Stimulated activated CD8-positive, alpha-beta memory T cell treated with anti-CD3 and anti-CD28 coated beads, Interleukin-2, amount 100 ng/mL, for 1 hour (primary cell): Measurements from ENCODE around the gene LATS2.
"Not testable (repeated sequence)": the region's sequence is repeated elsewhere in the genome, so short reads cannot be mapped to it uniquely, and the experiment has no call there.

ENCODE experiments used
- DNase-seq, 2 donors: peaks; one replicate each; pipeline ENCODE4 v3.0.0-alpha.2; 2020; ENCODE audit warnings: low read depth in 2 of 2

LATS2 gene

DNA sequence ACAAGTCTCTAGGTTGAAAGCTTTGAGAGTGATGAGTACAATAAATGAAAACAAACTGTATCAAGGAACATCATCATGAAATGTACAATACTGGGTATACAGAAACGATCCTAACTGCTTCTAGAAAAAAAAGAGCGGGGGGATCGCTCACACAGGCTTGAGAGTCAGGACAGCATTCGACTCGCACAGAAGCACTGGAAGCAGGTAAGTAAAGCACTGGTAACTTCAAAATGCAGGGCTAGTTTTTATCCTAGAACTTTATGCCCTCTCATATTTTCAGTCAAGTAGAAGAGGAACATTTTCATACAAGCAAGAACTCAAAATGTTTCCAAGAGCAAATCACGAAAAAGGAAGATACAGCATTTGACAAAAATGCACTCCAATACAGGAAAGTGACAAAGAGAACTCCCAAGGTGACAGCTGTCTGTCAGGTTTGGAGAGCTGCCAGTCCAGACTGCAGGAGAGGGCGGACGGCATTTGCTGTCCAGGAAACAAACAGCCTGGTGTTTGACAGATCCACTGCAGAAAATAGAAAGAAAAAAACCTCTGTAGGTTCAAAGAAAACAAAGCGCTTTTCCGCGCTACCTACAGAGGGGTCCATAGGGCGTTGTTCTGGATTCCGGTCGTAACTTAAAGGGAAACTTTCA lies 100.6 kb downstream of the LATS2 start:
- DNase-seq: no peak

DNA sequence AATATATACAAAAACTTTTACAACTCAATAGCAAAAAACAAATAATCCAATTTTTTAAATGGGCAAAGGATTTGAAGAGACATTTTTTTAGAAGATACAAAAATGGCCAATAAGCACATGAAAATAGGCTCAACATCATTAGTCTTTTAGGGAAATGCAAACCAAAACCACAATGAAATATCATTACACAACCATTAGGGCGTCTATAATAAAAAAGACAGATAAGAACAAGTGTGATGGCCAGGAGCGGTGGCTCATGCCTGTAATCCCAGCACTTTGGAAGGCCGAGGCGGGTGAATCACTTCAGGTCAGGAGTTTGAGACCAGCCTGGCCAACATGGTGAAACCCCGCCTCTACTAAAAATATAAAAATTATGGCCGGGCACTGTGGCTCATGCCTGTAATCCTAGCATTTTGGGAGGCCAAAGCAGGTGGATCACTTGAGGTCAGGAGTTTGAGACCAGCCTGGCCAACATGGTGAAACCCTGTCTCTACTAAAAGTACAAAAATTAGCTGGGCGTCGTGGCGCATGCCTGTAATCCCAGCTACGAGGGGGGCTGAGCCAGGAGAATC lies 104.3 kb downstream of the LATS2 start:
- not testable (repeated sequence) for DNase-seq

DNA sequence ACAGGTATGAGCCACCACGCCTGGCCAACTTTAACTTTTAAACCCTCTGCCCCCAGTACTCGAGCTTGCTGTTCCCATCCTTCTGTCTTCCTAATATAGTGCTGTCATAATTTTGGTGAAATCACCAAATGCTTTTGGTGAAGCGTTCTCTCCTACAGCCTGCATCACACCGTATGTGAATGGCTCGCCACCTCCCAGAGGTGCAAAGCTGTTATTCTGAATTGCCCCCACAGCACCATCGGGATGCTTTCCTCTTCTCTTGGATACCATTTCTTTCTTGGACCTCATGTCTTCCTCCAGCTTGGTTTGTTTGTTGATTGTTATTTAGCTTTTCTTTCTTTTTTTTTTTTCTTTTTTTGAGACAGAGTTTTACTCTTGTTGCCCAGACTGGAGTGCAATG lies 105.9 kb downstream of the LATS2 start:
- no peak for DNase-seq

DNA sequence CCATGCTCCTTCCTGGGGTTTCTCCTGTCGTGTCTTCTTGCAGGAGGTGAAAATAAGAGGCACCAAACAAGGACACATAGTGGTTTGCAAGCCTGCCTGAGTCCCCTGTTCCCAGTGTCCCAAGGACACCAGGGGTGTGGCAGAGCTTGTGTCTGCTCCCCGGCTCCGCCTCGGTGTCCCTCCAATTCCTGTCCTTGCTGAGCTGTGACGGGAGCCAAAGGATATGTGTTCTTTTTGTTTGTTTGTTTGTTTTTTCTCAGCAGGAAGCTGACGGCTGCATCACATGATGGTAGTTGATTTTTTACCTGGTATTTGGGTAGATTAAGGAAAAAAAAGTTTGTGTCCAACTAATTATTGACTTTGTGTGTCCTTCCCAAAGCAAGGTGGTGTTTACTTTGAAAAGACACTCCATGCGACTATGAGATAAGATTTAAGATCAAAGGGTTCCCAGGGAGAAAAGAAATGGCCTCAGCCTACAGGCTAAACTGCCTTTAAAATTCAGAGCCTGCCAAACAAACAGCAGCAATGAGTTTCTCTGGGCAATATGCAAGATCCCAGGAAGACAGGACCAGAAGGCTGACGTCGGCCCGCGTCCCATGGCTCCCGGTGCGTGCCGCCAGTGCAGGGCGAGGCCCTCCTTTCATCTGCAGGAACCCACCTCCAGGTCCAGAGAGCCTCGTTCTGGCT lies 108.0 kb downstream of the LATS2 start:
- no peak for DNase-seq

GRCh38 chr13:20952838-20953237 lies 108.5 kb downstream of the LATS2 start:
- DNase-seq: no peak

- not testable (repeated sequence) for DNase-seq
Measured at GRCh38 chr13:20948001-20948400, 113.4 kb downstream of the LATS2 start.

- DNase-seq: no peak
Measured at GRCh38 chr13:20945952-20946383, 115.4 kb downstream of the LATS2 start.

DNA sequence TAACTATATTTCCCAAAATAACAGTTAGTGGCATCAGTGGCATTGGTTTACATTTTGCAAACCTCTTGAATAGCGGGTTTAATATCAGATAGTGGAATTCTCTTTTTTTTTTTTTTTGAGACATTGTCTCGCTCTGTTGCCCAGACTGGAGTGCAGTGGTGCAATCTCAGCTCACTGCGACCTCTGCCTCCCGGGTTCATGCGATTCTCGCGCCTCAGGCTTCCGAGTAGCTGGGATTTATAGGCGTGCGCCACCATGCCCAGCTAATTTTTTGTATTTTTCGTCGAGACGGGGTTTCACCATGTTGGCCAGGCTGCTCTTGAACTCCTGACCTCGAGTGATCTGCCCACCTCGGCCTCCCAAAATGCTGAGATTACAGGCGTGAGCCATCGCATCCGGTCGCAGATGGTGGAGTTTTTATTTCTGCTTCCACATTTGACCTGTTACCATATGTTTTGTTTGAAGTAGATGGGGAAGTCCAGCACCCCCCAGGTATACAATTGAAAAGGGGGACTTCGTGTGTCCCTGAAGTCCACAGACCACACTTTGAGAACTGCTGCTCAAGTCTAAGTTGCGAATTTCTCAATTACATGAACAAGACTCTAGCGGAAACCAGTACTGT lies 118.3 kb downstream of the LATS2 start:
- DNase-seq: no peak

- not testable (repeated sequence) for DNase-seq
Measured at GRCh38 chr13:20940511-20940910, 120.9 kb downstream of the LATS2 start.

DNA sequence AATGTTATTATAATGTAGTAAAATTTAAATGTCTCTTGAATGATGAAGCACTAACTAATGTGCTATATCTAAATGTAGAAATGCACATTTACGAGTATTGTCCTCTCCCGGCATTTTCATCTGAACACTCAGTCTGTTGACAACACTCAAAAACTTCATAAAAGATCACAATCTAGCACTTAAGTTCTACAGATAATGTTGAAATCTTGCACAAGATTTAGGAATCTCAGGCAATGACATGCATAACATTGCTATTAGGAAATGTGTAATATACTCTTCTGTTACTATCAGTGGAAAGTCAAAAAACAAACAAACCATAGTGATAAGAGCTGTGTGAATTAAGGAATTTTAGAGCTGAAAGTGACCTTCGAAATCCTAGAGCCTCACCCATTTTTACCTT lies 121.3 kb downstream of the LATS2 start:
- no peak for DNase-seq

GRCh38 chr13:20939662-20940061 lies 121.7 kb downstream of the LATS2 start:
- no peak for DNase-seq

DNA sequence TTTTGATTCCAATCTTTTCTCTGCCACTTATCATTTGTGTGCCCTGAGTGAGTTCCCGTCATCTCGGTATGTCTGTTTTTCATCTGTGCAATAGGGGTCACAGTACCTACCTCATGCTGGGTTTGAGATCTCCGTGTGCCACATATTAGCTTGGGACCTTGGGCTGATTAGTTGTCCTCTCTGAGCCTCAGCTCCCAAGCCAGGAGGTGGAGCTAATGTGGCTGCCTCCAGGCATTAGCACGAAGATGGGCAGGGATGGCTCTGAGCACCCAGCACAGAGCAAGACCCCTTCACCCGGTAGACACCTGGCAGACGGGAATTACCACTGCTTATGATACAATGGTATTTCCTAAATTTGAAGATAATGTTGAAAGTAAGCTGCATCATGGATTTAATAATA lies 123.1 kb downstream of the LATS2 start:
- DNase-seq: no peak

- DNase-seq: no peak
Measured at GRCh38 chr13:20927596-20928257, 133.7 kb downstream of the LATS2 start.

GRCh38 chr13:20925395-20925790 lies 136.0 kb downstream of the LATS2 start:
- DNase-seq: not testable (repeated sequence)

DNA sequence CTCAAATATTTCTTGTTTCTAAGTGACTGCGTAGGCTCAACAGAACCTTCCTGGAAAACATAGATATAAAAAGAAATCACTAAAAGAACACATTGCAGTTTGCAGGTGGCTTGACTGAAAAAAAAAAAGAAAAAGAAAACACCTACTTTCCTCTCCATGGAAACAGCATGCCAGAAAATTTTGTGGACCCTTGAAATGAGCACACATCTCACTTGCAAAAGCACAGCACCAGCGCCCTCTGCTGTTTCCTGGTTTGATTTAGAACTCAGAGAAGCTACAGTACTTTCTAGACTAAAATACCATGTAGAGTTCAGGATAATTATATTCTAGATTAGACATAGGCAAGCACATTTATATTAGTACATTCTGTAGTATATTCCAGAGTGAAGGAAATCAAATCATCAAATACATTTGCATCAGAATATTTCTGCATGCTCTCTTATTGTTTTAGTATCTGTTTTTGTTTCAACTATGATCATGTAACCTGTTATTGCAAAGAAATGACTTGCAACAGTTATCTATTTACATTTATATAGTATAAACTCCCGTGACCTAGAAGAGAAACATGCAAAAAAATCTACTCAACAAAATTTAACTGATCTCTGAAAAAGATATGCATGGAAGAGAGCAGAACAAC lies 136.5 kb downstream of the LATS2 start:
- peak; percentile 28 to 59 for DNase-seq

- DNase-seq: no peak
Measured at GRCh38 chr13:20923272-20923671, 138.1 kb downstream of the LATS2 start.
